GM19438 (cell line): ENCODE data around the gene MFN1.
"Not testable (repeated sequence)": the region's sequence is repeated elsewhere in the genome, so short reads cannot be mapped to it uniquely, and the experiment has no call there.

ENCODE experiments used
- ATAC-seq: cut with Tn5 transposase; IDR thresholded peaks from one replicate; pipeline ENCODE4 v1.9.1; 2021; ENCODE audit warnings: low read depth; ENCODE audit not compliant: unreplicated experiment

Gene MFN1

GRCh38 chr3:179347345-179348194, at the start of gene MFN1:
MFN1 (plus strand) TSS chr3:179347709; CDS start chr3:179348852, 1,143 bp downstream.
- ATAC-seq = peak; percentile 93

- ATAC-seq = no peak
Measured at GRCh38 chr3:179297971-179298725, 49.4 kb upstream of the MFN1 start.

DNA sequence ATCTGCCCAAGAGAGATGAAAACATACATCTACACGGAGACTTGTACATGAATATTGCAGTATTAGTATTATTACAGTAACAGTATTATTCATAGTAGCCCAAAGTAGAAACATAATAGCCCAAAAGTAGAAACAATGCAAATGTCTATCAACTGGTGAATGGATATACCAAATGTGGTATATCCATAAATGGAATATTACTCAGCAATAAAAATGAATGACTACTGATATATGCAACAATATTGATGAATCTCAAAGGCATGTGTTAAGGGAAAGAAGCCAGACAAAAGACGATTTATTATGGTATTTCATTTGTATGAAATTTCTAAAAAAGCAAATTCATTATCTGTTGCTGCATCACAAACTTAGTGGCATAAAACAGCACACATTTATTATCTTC, 48.2 kb upstream of the MFN1 start:
- ATAC-seq = no peak

DNA sequence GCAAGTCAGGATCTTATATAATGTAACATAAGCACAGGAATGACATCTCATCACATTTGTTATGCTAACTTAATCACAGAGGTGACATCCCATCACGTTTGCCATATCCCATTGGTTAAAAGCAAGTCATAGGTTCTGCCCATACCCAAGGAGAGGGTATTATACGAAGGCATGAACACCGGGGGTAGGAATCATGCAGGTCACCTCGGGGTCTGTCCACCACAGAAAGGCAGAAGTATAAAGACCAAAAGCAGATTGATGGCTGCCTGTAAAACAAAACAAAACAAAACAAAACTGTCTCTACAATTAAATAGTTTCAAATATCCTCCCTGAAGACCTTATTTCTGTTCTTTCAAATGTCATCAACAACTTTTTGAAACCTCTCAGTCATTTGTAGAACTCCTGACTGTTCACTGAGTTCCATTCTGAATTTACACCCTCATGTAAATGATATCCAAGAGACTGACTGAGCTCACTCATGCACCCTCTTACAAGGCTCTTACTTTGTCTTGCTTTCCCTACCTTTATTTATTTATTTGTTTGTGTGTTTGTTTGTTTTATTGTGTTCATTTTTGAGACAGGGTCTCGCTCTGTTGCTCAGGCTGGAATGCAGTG, 47.4 kb upstream of the MFN1 start:
- no peak for ATAC-seq

- no peak for ATAC-seq
Measured at GRCh38 chr3:179301645-179302044, 45.9 kb upstream of the MFN1 start.

GRCh38 chr3:179302111-179302510, 45.4 kb upstream of the MFN1 start:
- ATAC-seq = no peak

GRCh38 chr3:179304605-179305004, 42.9 kb upstream of the MFN1 start:
- ATAC-seq = no peak

DNA sequence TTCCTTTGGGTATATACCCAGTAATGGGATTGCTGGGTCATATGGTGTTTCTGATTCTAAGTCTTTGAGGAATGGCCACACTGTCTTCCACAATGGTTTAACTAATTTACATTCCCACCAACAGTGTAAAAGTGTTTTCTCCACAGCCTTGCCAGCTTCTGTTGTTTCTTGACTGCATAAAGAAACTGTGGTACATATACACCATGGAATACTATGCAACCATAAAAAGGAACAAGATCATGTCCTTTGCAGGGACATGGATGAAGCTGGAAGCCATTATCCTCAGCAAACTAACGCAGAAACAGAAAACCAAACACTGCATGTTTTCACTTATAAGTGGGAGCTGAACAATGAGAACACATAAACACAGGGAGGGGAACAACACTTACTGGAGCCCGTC, 40.1 kb upstream of the MFN1 start:
- not testable (repeated sequence) for ATAC-seq

DNA sequence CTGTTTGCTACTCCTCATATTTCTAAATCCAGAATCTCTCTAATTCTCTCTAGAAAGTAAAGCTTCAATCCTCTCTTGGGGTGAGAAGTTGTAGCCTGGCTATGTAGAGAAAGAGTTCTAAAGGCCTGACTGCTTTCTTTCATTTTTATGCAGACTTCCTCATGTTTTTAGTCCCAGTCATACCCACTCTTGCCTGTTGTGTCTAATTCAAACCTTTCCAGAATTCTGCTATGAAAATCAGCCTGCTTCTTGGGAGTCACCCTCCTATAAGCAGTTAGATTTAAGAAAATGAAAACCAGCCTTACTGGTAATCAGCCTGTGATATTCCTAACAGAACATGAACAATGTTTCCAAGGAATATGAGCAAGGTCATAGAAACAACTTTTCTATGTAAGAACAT, 39.5 kb upstream of the MFN1 start:
- ATAC-seq = no peak

- ATAC-seq = peak; percentile 95
Measured at GRCh38 chr3:179309225-179310078, 38.1 kb upstream of the MFN1 start.

DNA sequence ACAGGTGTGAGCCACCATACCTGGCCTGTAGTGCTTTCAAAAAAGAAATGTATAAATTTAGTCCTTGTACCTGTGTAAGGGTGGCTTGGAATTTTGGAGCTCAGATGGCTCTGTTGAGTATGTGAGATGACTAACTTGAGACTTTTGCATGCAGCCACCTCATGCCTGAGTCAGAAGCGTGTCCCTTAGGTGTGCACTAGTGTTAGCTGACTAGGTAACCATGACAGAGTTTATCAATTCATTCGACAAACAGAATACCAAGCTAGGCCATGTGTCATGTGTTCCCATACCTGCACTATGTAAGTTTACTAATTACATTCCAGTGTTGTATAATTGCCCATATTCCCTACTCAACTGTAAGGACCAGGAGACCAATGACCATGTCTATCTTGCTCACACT, 28.6 kb upstream of the MFN1 start:
- ATAC-seq = no peak

DNA sequence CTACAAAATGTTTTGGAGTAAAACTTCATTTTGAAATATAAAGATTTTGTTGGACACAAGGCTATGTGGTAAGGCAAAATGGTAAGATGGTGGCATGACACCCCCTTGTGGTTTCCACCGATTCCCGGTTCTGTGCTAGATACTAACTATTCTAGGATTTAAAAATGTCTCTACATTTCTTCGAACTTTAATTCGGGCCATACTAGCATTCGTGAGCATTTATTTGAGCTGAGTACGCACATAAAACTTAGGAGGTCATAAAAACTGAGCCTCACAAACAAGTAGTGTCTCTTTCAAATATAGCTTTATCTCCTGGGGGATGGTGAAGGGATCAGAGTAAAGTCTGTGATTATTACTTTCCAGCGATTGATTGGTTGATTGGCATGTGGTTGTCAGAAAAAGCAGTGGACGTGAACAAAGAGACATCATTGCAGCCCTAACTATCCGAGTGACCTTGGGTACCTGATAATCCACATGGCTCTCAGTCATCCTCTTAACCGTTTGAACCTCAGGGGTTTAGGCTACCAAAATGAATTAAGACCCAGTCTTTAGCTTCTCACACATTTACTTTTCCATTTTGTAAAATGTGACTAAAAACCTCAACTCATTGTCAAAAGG, 25.7 kb upstream of the MFN1 start:
- ATAC-seq = no peak

DNA sequence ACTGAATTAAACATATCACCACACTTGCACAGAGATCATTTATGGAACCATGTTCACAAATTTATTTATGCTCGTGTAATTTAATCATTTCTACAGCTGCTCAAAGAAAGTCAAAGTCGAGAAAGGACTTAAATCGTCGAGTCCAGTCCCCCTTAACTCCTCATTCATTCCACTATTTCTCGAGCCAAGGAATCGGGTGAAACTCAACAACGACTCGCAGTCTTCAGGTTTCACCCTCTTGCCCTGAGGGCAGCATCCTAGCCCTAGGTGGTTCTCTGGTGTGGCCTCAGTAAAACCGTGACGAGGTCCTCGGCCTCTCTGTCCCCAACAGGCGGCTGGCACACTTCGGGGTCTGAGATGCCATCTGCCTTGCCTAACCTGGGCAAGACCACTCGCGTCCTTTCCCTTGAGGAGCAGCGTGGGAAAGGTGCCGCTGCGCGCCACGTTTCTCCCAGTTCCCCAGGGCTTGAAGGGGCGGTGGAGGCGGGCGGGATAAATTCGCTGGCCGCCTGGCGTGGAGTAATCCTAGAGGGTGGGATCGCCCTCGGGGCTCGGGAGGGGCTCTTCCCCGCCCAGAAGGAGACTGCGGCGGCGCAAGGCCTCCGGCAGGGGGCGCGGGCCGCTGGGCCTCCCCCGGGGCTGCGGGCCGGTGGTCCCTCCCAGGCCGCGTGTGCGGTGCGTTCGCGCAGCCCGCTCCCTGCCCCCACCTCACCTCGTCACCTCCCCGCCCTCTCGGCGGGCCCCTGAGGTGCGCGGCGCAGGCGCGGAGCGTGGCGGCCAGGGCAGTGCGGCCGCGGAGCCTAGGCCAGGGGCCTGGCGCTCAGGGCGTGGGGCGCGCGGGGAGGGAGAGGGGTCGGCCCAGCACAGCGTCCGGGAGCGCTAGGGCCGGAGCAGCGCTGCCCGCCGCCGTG, 25.0 kb upstream of the MFN1 start, which contains the start of gene ZNF639:
Gene ZNF639, plus strand, starts transcription at position 746 of the 911 bp plus-strand sequence. CDS start 5,263 bp downstream, outside the sequence.
- ATAC-seq = peak; percentile 61

- ATAC-seq = peak; percentile 40
Measured at GRCh38 chr3:179323197-179324110, 24.1 kb upstream of the MFN1 start.

DNA sequence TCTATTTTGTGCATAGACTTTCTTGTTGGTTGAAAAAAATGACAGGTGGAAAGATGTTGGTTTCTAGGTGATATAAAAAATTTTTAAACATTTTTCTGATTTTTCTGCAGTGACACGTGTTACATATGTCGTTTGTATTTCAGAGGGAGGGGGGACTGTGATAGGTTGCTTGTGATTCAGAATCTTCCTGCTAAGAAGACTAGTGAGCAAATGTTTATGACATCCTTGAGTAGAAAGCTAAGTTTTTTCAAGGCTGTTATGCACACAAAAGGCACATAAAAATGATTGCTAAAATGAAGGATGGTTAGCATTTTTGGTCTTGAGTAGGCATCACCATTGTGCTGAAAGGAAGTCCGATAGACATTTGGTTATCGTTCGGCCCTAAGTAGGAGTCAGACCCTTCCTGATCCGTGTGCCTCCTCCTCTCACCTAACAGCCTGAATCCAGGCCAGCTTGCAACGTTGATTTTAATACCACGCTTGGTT, 23.2 kb upstream of the MFN1 start:
- no peak for ATAC-seq

DNA sequence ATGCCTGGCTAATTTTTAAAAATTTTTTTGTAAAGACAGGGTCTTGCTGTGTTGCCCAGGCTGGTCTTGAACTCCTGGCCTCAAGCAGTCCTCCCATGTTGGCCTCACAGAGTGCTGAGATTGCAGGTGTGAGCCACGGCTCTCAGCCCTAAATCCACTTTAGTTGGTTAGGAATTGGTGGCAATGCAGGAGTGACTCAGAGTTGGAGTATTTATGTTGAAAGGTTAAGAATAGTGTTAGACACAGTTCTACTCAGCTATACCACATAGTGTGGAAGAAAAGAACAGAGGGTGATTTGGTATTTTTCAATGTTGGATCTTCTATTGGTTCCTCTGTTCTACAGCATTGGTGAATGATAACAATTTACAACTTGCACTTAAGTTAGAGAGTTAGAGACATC, 17.1 kb upstream of the MFN1 start:
- no peak for ATAC-seq

DNA sequence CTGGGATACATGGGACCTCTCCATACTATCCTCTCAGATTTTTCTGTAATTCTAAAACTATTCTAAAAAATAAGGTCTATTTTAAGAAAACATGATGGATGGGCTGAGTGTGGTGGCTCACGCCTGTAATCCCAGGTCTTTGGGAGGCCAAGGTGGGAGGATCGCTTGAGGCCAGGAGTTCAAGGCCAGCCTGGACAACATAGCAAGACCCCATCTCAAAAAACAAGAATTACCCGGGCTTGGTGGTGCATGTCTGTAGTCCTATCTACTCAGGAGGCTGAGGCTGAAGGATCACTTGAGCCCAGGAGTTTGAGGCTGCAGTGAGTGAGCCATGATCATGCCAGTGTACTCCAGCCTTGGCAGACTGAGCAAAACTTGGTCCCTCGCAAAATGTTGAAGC, 15.3 kb upstream of the MFN1 start:
- no peak for ATAC-seq

GRCh38 chr3:179333084-179333483, 14.4 kb upstream of the MFN1 start:
- ATAC-seq = no peak
